SIG-M5 (cell line): ENCODE data around the gene LRRC3B.

Source experiments
- DNase-seq: peaks from one replicate; lab custom pipeline; 2025; lab: John Stamatoyannopoulos, UW

The LRRC3B gene

DNA sequence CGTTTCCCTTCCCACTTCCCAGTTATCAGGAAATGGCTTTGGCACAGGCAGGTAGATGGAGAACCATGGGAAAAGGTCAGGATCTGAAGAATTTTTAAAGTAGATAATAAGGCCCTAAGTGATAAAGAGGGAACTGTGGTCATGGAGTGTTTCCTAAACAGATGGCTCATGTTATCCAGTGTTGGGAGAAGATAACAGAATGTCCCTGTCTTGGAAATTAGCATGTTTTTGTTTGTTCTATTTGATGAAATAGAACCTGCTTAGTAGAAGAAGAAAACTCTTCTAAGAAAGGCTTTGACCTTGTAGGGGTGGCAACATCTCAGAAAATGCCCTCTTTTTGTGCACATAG lies 8.8 kb downstream of the LRRC3B start:
- no peak for DNase-seq

DNA sequence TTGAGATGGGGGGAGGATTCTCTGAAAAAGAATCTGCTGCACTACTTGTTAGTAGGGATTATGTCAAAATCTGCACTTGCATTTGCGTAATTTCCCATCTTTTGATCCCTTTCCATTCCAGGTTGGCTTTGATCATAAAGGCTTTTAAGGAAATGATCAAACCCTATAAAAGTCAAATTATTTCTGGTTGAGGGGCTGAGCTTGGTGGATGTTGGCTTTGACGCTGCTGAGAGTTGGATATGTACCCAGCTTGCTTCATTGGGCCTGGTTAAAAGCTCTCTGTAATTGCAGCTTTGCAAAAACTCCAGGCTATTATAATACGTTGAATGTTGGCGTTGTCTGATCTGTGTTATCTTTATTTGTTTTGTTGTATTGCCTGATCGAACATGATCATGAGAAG lies 12.0 kb downstream of the LRRC3B start:
- no peak for DNase-seq

DNA sequence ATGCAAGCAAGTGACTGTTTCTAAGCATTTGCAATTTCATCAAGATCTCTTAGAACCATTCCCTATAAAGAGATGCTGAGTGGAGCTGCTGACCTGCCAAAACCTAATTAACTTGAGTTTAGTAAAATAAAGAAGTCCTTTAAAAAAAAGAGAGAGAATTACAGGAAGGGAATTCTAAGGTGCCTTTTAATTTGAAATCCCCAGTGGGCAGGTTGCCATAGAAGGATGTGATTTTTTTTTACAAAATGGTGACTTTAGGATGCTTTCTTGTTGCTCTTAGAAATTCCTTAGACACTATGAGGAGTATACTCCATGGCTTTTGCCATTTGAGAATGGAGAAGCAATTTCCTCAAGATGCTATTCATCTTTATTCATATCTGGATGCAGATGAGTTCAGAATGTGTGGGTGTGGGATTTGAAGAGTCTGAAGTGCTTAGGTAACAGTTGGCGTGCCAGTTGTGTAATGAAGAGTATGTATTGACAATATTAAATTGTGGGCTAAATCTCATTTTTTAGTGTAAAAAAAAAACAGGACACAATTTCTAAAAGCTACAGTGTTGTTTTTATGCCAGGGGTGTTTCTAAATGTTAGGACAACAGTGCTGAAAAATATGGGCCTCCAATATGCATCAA lies 13.6 kb downstream of the LRRC3B start:
- no peak for DNase-seq

DNA sequence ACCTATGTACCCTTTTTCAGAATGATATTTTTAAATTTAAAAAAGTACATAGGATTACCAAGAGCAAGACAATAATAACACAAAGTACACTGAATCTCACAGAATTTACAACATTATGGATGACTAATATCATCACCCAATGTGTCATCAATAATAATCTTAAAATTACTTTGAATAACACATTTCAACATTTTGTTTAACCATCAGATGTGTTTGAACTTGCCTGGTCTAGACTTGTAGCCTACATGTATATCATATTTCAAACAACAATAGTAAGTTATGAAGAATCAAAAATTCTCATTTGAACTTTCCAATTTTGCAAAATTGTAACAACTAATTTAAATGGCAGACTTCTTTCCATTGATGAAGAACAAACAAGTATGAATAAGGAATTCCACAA lies 15.1 kb downstream of the LRRC3B start:
- no peak for DNase-seq

DNA sequence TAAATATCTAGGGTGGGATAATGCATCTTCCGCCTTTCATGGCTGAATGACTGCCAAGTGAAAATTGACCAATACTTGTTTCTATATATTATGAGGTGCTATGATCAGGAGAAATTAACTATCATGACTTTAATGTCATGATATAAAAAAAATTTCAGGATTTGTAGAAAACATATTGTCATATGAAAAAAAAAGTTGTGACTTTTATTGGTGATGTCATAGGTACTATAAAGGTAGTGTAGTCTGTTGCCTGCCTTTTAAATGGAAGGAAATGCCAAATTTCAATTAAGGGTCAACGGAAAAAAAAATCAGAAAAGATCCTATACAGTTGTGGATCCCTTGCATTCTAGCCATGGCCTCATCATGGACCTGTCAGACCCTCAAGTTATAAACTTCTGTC lies 15.5 kb downstream of the LRRC3B start:
- DNase-seq = no peak

DNA sequence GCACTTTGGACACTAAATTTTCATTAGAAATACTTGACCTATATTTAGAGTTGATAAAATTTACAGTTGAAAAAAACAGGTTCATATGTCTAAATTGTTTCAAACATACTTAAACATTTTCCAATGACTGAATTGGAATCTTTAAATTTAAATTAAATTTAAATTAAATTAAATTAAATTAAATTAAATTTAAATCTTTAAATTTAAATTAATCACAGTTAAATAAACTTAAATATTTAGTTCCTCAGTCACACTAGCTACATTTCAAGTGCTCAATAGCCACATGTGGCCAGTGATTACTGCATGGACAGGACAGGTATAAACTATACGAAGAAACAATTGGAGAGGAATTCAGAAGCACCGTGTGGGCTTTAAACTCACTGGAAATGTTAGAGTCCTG lies 16.8 kb downstream of the LRRC3B start:
- DNase-seq = no peak

DNA sequence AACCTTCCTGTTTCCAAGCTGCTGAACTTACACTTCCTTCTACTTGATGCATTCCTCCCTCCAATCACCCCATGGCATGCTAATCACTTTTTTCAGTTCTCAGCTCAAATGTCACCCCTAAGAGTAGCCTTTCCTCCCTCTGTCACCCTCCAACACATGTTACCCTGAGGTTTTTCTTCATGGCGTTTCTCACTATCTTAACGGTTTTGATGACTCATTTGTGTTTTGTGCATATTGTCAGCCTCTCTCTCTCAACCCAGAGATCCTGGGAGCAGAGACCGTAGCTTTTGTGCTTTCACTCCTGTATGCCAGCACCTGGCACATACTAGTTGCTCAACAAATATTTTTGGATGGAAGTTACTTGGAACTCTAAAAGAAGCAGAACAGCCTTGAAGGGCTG lies 24.5 kb downstream of the LRRC3B start:
- DNase-seq = no peak

DNA sequence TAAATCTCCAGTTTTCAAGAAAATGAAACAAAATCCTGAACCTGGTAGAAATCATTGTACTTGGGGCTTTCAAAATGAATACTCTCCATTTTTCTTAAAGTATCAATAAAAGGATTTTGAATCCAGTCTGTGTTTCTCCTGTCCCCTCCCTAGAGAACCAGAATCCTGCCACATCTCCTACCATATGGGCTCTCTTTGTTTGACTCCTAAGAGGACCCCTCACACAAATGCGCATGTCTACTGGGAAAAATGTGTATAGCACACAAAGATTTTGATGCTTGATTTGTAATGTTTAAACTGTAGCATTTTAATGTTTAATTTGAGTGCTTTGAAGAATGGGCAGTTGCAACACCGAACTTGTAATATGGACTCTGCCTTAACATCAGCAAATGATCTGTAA lies 25.9 kb downstream of the LRRC3B start:
- DNase-seq = no peak

DNA sequence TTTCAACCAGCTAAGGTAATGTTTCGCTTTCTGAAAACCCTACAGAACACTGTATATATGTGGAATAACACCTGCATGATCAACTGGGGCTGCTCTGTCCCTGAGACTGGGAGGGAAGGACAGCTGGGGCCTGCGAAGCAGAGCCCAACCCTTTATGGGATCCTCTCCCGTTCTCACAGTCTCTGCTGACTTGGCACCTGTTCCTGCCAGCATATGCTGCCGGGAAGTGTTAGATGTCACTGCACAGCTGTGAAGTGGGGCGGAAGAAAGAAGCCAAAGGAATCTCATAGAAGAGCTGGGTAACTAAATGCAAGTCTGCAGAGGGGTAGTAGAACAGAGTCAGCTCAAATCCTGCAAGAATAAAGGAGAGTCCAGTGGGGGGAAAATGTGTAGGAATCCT lies 29.6 kb downstream of the LRRC3B start:
- DNase-seq = no peak

DNA sequence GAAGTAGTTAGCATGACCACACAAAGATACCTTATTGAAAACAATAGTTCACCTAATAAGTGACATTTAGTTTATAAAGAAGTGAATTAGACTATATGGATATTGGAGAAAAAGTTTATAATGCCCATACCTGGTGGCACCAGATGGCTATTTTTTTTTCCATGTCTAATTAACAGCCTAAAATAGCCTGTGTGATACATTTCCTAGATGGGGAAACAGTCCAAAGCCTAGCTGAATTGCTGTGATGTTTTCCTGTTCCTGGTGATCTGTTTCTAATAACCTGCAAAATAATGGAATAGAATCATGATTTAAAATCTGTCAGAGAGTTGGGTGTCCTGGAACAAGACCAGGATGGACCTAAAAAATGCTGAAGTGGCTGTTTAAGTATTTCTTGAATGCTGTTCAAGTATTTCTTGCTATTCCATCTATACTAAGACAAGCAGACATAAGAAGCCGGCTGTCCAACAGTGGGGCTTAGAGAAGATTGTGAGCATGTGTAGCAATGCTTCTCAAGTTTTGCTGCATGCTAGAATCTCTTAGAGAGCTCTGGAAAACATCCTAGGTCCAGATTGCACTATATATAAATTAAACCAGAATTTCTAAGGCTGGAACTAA lies 31.3 kb downstream of the LRRC3B start:
- DNase-seq = no peak

DNA sequence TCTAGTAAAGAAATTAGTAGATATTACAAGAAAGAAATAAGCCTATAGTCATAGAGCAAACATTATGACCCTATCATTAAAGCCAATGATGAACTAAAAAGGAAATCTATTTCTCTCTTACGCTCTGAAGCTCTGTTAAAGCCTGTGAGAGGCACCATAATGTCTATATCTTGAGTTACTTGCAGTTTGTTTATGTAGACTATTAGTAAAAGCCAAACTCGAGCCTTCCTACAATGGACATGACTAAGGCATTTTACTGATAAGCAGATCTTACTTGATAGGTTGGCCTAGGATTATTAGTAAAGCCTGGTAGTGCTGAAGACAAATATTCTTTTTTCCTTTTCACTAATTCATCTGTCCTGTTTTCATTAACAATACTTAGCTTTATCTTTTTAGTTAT lies 32.7 kb downstream of the LRRC3B start:
- no peak for DNase-seq

DNA sequence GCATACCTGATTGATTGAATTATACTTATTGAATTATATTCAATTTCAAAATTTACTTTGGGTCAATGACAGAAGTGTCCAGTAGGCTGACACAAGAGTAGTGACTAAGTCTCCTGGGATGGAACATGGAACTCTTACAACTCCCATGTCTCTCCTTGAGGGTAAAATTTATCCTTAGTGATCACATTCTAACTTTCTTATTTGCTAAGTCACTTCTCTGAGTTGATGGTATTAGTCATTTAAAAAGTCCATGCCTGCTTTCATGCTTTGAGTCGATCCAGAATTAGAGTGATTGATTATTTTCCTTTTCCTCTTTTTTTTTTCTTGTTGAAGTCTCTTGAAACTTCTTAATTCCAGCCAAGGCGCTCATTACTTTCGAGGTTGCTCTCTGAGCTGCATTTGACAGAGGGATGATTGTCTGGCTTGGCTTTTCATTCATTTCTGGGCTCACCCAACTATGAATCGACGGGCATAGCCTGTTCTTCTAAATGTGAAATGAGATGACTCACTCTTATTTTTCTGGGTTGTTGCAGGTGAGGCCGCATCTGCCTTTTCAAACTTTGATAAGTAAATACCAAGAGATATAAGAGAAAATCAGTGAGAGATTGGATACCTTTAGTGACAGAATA lies 34.9 kb downstream of the LRRC3B start:
- DNase-seq = no peak

DNA sequence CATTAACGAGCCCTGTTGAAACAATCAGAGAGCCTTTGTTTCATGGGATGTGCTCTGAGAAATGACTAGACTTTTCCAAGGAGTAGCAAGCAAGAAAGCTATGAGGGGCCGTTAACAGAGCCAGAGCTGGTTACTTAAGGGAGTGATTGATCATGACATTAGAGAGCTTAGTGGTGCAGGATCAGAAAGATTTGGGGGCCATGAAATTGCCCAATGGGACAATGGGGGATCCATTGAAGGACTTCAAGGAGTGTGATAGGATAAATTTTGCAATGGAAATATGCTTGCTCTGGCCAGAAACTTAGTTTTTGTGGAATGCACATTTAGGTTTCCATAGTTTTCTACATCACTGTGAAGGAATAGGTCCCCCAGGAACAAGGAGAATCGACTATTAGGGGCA lies 45.6 kb downstream of the LRRC3B start:
- no peak for DNase-seq

DNA sequence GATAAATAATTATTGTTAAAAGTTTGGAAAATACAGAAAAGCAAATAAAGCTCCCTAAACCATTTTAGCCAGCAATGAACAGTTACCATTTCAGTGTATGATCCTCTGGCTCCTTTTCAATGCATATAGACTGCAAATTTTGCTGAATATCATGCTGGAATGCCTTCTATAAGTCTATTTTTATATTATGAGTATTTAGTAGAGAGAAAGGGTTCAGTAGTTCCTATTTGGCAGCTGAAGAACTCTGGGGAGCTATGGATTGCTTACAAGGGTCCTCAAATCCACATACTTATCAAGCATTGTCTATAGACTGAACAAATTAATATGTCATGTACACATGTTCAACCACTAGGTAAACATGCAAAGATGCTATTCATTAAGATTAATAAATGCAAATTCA lies 46.1 kb downstream of the LRRC3B start:
- DNase-seq = no peak

DNA sequence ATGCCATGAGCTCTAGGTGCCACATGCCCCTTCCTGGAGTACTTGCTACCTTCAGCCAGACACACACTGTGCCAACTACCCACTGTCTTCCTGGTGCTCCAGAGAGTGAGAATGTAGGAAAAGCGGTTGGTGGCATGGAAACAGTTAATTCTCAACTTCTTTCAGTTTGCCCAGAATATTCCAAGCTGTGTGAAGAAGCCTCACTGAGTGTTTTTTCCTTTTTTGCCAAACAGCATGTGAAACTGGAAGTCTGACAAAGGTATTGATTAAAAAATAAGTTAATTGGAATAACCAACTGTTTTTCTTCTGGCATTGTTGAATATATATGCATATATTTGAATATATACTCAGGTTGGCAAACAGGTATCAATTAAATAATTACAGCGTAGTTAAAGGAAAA lies 52.8 kb downstream of the LRRC3B start:
- DNase-seq = no peak

DNA sequence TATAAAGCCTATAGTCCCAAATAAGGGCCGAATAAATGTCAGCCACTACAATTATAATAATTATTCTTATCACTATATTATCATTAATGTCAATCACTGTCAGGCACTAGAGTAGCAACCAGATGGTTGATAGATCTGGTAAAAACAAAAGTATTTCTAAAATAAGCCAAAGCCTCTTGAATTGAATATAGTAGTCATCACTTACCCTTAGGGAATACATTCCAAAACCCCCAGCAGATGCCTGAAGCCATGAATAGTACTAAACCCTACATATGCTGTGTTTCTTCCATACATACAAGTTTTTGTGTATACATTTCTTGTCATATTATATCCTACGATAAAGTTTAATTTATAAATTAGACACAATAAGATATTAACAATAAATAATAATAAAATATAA lies 59.1 kb downstream of the LRRC3B start:
- DNase-seq = no peak

DNA sequence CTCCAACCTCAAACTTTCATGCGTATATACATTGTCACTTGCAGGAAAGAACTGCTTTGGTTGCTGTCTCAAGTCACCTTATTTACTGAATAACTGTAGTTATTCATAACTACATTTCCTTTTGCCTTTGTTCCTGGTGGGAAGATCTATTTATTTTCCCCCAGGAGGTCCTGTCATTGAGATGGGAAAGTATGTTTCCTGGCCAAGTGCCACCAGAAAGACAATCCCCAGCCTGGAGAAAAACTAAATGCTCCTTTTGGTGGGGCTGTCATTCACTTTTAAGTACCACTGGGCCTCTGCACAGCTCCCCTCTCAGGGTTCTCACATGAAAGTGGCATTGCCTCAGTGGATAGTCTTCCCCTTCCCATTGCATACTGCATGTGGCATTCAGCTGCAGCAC lies 59.8 kb downstream of the LRRC3B start:
- DNase-seq = no peak

DNA sequence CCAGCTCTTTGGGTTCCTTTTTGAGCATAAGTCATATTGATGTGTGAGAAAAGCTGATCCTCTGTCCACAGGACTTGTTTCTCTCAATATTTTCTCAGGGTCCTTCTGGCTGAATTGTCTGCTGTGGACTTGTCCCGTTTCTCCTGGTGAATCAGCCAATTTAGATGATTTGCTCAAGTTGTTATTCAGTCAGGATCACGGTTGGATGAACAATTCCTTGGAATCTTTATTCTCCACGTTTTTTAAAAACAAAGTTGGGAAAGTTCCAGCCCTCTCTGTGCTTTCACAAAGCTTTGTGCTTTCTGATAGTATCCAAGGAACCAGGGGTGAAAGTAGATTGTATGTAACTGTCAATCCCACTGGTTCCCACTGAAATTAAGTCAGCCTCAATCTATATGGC lies 61.3 kb downstream of the LRRC3B start:
- DNase-seq = no peak

DNA sequence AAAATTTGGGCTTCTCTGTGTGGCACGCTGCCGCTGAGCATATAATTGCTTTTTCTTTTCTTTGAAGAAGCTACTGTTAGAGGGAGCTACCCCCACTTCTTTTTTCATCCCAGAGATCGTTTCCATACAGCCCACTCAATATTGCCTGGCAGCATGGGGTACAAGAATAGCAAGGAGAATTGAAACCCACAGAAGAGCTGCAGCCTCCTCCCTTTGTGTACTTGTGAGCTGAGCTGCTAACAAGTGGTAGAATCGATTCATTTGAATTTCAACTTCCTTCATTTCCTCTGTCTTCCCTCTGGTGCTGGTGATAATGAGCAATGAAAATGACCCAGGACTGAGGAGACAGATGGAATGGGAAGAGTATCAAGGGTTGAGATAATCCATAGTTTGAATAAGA lies 64.9 kb downstream of the LRRC3B start:
- DNase-seq = no peak

DNA sequence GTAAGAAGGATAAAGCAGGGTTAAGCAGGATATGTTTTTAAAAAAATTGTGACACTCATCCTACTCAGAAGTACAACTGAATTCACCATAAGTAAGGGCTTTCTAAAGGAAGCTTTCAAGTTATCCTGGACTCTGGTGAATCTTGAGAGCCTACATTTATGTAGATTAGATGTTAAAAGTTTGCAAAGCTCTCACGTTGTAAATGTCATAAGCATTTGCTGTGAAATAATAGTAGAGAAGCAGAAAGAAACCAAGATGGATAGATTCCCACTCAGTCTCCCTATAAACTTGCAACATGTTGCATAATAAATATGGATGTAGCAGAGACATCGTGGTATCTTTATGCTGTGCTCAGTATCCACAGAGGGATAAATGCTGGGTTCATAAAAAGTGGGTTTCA lies 77.0 kb downstream of the LRRC3B start:
- no peak for DNase-seq

DNA sequence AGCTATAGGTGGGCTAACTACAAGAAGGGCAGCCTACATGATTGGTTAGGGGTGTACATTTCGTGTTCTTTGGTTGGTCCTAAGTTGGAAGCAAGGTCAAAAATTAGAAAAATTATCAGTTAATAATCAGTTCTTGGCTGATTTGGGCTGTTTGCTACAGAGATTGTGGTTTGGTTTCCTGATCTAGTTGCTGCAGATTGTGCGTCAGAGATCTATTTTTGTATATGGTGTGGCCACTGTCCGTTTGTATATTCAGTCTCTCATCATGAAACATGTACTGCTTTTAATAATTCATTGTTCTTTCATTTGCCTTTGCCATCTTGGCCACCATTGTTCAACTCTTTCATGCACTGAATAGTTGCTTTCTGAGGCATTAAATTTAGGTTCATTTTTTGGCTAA lies 80.9 kb downstream of the LRRC3B start:
- no peak for DNase-seq

DNA sequence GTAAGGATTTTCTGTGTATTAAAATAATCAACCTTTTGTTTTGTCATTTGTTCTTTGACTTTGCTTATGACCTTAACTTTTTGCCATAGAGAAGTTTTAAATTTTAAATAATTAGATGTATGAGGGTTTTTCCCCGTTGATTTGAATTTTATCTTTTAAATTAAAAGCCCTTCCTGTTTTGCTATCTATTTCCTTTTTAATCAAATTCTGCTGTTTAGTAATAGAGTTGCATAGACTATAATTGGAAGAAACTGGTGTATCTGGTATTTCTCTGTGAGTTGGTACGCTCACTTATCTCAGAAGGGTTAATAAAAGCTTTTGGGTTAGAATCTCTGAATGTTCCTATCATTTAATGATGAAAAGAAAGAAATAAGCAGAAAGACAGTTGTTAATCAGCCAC lies 82.2 kb downstream of the LRRC3B start:
- DNase-seq = no peak

DNA sequence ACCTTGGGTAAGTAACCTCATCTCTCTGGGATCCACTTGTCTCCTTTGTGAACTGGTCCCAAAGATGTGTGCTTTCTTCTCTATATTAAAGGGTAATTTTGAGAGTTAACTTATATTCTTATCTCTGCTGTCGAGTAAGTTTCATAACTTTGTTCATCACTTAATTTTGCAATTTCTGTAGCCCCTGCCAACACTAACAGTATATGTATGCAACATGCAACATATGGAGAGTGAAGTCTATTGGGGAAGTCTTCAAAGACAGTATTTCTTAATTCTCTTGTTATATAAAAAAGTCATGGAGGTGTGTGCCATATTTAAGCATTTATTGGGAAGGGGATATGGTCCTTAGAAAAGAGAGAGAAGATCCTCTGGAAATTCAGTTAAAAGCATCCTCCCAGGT lies 85.9 kb downstream of the LRRC3B start:
- DNase-seq = no peak
